HG02884 (cell line): ENCODE results near the gene TMEM163.
A peak's percentile ranks its signal among the peaks of the same experiment; 100 is the strongest.
"Not testable (repeated sequence)": the region's sequence is repeated elsewhere in the genome, so short reads cannot be mapped to it uniquely, and the experiment has no call there.

ENCODE experiments used
- ATAC-seq: cut with Tn5 transposase; IDR thresholded peaks from one replicate; pipeline ENCODE4 v1.9.1; 2021; ENCODE audit warnings: mild to moderate bottlenecking, moderate library complexity; ENCODE audit not compliant: unreplicated experiment

TMEM163 gene

DNA sequence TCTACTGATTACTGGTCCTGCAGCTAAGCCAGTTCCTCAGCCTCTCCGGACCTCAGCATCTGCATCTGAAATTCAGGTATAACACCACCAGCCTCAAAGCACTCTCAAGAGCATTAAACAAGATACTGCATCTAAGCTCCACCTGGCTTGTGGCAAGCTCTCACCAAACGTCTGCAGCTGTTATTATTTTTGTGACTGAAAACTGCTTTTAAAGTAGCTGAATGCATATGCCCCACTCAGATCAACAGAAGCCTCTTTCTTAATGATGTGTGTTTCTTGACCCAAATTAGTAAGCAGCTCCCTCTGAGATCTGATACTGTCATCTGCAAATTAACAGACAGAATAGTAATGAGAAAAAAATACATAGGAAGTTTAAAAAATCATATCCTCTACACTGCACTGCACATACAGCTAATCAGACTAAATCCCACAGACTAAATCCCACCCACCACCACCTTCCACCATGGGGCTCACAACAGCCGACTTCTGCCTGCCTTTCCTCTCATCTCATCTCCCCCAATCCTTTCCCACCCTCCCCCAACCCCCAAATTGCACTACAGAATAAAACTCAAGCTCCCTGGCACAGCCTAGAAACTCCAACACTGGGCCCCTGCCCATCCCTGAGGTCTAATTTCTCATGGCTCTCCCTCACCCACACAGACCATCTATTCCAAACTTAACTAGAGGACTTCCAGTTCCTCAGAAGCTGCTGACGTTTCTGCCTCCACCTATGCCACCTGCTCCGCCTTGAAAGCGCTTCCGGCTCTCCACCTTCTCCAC, 52.9 kb downstream of the TMEM163 start:
- no peak for ATAC-seq

DNA sequence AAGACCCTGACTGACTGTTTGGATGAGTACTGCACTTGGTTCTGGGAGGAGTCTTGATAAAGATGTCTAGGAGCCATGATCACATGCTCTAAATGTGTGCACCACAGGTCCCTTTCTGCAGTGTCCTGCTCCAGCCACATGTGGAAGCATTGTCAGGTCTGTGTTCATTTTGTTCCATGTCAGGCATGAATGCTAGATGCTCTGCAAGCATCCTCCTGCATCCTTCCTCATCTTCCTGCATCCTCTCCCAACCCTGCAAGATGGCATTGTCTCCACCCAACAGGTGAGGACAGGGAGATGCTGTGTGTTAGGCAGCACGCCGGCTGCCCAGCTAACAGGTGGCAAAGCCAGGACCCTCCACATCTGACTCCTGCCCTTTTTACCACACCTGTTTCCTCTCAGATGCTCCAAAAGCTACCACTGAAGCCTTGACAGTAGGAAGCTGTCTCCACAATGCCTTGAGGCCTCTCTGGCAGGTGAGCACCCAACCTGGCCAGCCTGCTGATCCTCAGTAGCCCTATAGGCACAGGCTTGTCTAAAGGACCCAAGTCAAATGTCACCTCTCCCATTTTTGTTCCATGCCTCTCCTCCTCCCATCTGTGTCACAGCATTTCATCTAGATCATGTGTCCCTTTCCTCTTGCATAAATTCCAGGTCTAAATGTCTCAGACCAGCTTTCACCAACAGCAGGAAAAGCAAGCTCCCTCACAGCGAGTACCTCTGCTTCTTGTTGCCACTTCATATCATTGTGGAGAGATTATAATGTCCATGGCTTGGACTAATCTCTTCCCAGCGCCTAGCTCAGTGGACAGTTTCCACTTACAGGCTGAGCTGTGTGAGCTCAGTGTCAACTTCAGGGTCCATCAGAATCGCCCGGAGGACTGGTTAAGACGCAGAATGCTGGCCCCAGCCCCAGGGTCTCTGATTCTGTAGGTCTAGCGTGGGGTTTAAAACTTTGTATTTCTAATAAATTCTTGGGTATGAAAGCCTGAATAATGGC, 55.0 kb downstream of the TMEM163 start:
- ATAC-seq = no peak

DNA sequence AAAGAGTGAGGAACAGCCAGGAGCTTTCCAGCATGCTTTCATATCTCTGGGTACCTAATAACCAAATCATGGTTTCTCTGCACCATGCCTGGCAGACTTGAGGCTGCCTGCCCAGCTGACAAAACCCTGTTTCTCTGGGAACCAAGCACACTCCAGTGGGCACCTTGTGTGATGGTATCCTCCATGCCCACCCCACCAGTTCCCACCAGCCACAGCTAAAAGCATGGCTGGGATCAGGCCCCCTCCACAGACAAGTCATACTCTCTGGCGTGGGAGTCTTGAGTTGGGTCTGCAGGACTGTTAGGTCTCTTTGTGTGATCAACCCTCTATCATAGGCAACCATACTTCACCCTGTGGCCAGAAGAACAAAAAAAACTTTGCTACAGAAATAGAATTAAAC, 56.0 kb downstream of the TMEM163 start:
- no peak for ATAC-seq

DNA sequence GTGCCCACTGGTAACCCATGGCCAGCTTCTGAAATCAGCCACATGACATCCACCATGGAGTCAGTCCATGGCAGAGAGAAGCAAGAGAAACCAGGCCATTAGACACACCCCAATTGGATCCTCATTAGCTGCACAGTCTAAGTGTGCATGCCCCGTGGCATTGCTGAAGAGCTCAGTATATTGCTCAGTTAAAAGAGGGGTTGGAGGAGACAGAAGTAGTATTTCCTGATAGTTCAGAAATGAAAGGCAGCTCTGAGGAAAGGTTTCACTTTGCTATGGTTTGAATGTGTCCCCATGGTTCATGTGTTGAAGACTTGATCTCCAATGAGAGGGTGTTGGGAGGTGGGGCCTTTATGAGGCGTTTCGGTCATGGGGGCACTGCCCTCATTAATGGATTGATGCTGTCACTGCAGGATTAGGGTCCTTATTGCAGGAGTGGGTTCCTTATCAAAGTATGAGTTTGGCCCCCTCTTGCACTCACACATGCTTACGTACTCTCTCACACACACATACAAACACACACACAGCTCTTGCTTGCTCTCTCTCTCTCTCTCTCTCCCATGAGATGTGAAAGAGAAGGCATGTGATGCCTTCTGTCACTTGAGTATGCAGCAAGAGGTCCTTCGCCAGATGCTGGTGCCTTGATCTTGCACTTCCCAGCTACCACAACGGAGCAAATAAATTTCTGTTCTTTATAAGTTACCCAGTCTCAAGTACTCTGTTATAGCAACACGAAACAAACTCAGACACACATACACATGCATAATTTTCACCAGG, 58.0 kb downstream of the TMEM163 start:
- no peak for ATAC-seq

DNA sequence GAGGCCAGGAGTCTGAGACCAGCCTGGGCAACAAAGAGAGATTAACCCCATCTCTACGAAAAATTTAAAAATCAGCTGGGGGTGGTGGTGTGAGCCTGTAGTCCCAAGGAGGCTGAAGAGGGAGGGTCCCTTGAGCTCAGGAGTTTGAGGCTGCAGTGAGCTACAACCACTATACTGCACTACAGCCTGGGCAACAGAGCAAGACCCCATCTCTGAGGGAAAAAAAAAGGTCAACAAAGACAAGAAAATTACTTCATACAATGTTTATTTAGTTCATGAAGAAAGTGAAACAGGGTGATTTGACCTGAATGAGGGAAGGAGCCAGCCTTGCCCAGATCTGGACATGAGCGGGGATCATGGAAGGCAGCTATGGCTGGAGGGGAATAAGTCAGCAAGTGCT, 59.1 kb downstream of the TMEM163 start:
- ATAC-seq = no peak

DNA sequence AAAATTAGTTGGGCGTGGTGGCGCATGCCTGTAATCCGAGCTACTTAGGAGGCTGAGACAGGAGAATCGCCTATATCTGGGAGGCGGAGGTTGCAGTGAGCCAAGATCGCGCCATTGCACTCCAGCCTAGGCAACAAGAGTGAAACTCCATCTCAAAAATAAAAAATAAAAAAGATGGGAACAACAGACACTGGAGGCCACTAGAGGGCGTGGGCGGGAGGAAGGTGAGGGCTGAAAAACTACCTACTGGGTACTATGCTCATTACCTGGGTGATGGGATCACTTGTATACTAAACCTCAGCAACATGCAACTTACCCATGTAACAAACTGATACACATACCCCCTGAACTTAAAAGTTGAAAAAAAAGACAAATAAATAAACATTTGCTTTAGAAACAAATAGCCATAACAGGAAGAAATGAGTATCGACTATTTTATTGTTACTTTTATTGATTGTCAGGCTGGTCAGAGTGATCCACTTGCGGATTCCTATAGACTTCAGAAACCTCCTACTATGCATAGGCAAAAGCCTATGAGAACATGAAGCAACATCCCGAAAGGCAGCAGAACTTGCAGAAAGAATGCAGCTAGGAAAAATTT, 61.0 kb downstream of the TMEM163 start:
- ATAC-seq = no peak

DNA sequence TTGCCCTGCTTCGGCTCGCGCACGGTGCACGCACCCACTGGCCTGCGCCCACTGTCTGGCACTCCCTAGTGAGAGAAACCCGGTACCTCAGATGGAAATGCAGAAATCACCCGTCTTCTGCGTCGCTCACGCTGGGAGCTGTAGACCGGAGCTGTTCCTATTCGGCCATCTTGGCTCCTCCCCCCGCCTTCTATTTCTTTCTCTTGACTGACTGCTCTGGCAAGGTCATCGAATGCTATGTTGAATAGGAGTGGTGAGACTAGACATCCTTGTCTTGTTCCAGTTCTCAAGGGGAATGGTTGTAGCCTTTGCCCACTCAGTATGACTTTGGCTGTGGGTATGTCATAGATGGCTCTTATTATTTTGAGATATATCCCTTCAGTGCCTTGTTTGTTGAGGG, 62.4 kb downstream of the TMEM163 start:
- ATAC-seq = not testable (repeated sequence)

DNA sequence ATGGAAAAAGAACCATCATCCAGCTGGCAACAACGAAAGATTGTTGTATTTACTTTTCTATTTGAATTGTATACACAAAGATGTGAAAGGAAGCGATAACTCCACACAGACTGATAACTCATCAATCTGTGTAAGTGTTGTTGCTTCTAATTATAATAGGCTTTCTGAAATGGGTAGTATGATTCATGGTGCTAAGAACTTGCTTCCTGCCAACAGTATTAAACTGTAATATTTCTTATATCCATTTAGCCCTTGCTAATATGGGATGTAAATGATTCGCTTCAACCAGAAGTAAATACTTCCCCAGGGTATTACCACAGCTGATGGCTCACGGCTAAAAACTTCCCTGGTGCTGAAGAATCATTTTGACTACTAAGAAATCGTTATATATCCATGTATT, 70.2 kb downstream of the TMEM163 start:
- ATAC-seq = no peak

DNA sequence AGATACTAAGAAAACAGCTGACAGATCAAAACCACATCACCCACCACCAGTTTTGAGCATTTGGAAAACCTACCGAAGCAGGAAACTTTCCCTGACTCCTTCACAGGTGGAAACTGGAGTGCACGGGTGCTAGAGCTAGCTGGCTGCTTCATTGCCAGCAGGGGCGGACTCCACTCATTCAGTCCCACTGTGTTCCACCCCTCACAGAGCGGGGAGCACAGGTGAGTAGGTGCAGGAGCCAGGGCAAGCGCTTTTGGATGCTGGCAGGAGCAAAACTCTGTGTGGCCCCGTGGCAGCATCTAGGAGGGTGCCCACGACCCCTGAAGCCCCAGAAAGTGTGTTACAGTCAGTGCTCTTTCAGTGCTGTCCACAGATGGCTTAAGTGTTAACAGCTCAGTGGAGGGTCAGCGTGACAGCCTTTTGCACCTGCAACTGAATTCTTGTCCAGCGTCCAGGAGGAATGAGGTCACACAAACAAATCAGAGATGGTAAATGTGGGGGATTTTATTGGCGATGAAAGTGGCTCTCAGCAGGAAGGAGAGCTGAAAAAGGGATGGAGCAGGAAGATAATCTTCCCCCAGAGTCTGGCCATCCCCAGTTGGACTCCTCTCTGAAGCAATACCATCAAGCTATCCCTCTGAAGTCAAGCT, 71.1 kb downstream of the TMEM163 start:
- no peak for ATAC-seq

DNA sequence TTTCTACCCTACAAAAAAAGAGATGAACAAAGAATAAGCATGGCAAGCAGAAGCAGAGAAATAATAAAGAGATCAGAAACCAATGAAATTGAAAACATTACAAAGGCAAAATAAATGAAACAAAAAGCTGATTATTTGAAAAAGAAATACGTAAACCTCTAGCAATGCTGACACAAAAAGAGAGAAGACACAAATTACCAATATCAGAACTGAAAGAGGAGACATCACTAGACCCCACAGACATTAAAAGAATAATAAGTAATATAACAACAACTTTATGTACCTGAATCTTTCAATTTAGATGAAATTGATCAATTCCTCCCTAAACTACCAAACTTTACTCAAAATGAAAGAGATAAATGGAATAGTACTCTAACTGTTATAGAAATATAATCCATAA, 75.9 kb downstream of the TMEM163 start:
- ATAC-seq = peak; percentile 49

DNA sequence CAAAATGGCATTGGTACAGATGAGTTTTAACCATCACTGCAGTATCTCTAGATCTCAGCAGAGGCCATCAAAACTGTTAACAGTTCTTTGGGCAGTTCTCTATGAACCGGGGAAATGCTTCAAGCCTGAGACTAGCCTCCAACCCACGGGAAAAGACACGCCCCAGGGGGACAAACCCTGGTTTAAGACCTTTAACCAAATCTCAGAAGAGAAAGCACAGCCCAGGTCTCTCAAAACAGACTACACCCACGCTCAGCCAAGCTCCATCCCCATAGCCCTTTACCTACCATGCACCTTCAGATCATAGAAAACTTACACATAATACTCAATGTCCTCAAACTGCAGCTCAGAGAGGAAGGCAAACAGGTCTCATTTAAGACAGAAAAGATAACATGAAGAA, 78.3 kb downstream of the TMEM163 start:
- no peak for ATAC-seq

DNA sequence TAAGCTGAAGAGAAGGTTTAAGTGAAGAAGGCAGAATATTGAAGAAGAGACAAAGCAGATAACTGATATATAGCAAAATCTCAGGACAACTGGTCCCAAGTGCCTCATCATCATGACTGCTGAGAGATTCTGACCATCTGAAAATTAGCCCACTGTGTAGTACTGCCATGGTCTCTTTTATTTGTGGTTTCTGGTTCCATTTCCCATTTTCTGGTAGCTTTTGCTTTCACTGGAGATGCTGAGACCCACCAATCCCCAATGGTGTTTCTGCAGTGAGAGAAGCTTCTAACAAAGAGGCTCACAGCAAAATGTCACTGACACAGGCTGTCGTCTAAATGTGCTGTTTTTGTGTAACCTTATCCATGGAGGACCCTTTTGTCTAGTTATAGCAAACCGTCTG, 79.5 kb downstream of the TMEM163 start:
- no peak for ATAC-seq

DNA sequence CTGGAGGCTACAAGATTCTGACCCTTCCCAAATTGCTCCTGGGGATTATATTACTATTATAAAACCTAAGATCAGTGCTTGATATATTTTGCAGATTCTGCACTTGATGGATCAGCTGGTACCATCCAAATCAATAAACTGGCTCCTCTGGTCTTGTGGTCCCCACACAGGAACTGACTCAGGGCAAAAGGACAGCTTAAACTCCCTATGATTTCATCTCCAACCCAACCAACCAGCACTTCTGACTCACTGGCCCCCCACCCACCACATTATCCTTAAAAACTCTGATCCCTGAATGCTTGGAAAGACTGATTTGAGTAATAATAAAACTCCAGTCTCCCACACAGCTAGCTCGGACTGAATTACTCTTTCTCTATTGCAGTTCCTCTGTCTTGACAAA, 82.1 kb downstream of the TMEM163 start:
- ATAC-seq = no peak

DNA sequence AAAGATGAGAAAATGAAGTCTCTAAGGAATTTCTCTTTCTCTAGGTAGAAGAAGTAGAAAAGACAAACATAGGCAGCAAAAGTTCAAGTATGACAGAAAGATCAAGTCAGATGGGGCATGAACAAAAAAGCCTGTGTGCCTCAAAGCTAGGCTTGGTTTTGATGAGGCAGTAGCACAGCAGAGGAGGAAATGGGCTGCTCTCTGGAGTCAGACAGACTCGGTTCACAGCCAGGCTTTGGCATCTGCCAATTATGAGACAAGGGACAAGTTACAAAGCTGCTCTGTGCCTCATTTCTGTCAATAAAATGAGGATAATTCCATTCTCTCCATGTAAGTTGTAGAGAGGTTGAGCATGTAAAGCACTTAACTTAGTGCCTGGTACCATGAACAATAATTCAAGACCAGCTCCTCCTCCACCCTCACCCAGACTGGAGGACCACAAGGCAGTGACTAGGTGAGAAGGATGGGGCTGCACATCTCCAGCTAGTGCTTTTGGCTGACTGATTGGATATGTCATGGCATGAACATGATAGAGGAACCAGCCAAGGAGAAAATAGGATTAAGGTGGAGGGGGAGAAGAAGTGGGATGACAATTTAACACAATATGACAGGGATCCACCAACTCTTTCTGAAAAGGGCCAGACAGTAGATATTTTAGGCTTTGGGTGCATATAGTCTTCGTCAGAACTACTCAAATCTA, 84.6 kb downstream of the TMEM163 start:
- ATAC-seq = no peak

DNA sequence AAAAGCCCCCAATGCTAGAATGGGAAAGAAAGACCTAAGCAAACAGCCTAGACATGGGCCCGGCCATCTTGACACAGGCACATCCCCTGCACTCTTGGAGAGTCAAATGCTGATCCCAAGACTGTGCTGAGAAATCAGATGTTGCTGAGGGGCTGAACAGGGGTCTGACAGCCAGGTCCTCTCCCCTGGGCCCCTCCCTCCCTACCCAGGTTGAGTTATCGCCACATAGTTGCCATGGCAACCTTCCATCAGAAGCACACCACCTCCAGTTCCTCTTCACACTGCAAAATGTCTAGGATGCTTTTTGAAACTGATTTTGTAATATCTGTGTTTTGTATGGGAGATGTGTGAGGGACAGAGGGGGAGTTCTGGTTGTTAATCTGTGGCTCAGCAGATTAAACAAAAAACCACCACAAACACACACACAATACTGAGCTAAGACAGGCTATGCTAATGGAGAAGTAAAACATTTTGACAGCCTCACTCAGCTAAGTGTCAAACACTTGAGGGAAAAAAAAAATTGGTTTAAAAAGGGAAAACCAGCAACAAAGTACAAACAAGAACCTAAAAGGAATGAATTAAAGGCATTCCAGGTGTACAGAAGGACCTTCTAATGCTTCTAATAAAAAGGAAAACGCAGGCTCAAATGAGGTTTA, 88.2 kb downstream of the TMEM163 start:
- ATAC-seq = no peak

DNA sequence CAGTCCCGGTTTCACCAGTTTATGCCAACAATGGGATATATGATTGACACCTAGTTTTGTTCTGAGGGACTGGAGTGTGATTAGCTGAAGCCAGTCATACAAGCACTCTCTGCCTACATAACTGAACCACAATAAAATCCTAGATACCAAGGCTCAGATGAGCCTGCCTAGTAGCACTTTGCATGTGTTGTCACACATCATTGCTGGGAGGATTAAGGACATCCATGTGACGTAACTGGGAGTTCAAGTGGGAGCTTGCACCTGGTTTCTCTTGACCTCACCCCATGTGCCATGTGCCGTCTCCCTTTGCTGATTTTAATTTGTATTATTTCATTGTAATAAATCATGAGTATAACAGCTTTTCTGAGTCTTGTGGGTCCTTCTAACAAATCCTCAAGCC, 90.3 kb downstream of the TMEM163 start:
- ATAC-seq = no peak

DNA sequence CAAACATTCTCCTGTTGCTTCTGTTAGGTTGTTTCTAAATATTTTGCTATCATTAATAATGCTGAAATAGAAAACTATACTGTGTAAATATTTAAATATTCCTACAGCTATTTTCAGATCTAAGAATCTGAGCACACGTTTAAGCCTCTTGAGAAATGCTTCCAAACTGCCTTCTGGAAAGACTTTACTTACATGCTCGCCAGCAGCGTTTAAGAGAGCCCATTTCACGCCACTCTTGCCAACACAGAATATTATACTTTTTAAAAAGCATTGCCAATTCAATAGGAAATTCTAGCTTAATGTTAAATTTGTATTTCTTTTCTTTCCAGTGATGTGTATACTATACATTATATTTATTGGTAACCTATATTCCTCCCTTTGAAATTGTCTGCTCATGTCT, 92.0 kb downstream of the TMEM163 start:
- ATAC-seq = no peak

DNA sequence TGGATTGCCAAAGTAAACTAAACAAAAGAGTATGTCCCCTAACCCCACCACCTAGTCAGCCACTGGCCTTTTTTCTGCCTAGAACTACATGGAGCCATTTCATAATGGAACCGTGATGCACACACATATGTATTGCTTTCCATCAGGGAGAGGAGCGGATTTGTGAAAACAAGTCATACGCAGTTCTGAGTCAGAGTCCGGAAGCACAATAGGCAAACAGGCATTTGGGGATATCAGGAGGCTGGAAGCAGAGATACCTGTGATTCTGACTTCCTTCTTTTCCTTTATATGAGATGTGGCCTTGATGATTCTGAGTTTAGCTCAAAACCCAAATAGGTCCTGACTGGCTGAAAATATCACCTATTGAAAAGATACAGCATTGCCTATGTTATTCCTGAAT, 93.5 kb downstream of the TMEM163 start:
- ATAC-seq = no peak

DNA sequence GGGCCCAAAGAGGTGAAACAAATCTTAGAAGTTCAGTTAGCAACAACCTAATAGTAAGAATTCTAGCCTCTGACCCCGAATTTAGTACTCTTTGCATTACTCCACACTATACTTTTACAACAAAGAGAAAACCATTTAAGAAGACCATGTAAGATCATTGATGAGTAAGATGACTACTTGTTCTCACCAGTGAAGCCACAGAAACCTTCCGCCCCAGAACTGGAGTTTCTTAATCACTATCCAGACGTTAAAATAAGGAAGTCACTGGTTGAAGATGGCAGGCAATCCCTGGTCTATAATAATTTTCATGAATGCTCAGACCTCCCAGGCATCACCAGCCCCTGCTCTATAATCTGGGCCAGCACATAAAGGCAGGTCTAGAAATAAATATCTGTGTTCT, 95.0 kb downstream of the TMEM163 start:
- peak; percentile 96 for ATAC-seq
